ENCODE results near the gene RLN3.

DNA sequence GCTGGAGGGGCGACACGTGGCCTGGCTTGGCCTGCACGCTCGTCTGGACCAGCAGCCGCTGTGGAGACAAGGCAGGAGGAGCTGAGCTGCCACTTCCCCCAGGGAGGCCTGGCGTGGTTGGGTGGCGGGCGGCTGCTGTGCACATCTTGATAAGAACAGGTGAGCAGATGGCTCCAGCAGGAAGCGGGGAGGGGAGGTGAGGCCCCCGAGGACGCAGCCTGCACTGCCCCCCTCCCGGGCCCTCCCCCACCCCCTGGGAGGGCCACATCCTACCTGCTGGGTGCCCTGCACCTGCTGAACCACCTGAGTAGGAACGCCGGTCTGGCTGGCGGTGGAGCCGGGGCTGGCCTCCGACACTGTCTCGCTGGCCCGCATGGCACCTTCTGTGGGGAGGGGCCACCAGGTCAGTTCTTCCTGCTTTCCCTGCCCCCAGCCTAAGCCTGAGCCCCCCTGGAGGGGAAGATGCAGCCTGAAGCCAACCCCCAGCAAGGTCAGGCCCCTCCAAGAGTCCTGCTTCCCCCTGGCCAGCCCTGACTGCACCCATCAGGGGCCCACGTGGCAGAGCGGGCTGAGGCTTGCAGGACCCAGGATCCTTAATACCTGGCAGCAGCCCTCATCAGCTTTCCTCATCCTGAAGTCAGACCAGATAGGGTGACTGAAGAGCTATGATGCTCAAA lies 44.6 kb upstream of the RLN3 start:
- TF ChIP-seq, protein P1, sequence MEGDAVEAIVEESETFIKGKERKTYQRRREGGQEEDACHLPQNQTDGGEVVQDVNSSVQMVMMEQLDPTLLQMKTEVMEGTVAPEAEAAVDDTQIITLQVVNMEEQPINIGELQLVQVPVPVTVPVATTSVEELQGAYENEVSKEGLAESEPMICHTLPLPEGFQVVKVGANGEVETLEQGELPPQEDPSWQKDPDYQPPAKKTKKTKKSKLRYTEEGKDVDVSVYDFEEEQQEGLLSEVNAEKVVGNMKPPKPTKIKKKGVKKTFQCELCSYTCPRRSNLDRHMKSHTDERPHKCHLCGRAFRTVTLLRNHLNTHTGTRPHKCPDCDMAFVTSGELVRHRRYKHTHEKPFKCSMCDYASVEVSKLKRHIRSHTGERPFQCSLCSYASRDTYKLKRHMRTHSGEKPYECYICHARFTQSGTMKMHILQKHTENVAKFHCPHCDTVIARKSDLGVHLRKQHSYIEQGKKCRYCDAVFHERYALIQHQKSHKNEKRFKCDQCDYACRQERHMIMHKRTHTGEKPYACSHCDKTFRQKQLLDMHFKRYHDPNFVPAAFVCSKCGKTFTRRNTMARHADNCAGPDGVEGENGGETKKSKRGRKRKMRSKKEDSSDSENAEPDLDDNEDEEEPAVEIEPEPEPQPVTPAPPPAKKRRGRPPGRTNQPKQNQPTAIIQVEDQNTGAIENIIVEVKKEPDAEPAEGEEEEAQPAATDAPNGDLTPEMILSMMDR (IDR thresholded peaks at IDR 0.05): no peak
- no peak for TF ChIP-seq POLR2A (IDR thresholded peaks at IDR 0.05)
